Amygdala (tissue), 56 donors: ENCODE data around the gene CDKL1.
"Not testable (repeated sequence)": the region's sequence is repeated elsewhere in the genome, so short reads cannot be mapped to it uniquely, and the experiment has no call there.

Source experiments
- DNase-seq, 56 donors: peaks; one replicate each; lab custom pipeline; 2025; lab: John Stamatoyannopoulos, UW

The CDKL1 gene

GRCh38 chr14:50359631-50360030, 37.0 kb downstream of the CDKL1 start:
- no peak for DNase-seq

- DNase-seq = peak in 6 of 56 donors; percentile 9 to 43 (median 33)
These were observed 38.8 kb downstream of the CDKL1 start for GRCh38 chr14:50357753-50358395.

DNA sequence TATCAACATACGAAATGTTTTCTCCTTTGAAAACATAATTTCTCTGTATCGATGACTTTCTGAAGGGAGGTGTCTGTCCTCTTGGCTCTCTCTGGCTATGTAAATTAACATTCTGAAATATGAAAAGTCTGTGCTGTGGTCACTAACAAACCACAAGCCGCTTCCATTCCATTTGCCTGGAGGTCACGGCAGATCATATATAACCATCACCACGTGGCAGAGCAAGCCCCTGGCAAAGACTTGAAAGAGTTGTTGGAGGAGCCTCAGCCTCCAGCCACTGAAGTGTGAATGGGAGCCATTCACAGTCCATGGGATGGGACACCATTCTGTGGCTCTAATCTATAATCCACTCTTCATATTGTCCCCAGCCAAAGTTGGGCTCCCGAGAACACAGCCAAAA, 39.6 kb downstream of the CDKL1 start:
- DNase-seq = no peak

DNA sequence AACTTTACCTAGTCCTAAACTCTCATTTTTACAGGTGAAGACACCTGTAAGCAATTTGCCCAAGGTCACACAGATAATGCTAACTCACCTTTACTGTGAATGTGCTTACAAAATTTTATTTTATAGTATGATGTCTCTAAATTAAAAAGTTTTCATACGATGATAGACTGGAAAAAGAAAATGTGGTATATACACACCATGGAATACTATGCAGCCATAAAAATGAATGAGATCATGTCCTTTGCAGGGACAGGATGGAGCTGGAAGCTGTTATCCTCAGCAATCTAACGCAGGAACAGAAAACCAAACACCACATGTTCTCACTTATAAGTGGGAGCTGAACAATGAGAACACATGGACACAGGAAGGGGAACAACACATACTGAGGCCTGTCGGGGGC, 40.4 kb downstream of the CDKL1 start:
- not testable (repeated sequence) for DNase-seq

- no peak for DNase-seq
These were observed 41.0 kb downstream of the CDKL1 start for GRCh38 chr14:50355692-50356091.

- no peak for DNase-seq
These were observed 42.2 kb downstream of the CDKL1 start for GRCh38 chr14:50354527-50354926.

DNA sequence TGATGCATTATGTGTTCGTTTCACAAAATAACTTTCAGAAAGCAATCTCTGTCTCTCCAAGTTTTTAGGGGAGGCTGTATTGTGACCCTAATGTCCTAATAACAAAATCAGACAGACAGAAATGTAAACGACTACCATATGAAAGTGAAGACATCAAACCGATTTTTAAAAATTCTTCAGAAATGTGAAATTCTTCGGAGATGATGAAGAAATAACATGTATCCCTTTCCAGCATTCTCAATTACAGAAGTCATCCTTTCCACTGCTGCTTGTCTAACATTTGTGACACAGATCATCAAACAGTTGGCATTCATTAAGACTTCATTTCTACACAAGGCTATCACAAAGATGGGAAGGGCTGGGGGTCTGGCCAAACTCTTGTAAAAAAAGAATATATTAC, 43.6 kb downstream of the CDKL1 start:
- no peak for DNase-seq

- DNase-seq = no peak
These were observed 44.1 kb downstream of the CDKL1 start for GRCh38 chr14:50352584-50352983.

DNA sequence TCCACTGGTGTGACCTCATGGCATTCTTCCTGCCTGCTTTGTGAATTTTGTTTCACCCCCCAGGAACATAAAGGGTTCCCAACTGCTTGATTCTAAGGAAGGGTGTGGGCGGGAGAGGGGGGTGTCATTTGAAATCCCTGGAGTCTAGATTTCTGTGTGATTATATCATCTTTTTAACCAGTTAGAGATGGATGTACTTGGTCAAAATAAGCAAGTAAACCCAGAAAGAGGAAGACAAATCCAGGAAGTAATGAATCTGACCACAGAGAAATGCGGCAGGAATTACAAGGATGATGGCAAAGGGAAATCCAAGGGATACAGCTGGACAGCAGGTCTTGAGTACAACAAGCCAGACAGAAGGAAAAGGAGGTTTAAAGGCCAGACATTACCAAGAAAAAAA, 45.7 kb downstream of the CDKL1 start:
- no peak for DNase-seq

GRCh38 chr14:50348933-50349332, 47.7 kb downstream of the CDKL1 start:
- DNase-seq = no peak

DNA sequence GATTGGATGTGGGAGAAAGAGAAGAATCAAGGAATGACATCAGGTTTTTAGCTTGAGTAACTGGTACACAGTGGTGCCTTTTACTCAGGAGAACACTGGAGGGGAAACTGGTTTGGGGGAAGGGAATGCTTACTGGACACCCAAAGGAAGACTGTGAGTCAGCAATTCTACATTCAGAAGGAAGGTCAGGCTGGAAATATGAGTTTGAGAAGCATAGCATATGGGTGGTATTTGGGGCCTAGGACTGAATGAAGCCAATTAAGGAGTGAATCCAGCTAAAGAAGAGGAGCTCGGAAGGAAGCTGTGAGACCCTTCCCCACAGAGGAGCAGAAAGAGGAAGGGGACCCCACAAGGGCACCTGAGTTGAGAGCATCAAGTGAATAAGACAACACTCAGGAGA, 49.2 kb downstream of the CDKL1 start:
- no peak for DNase-seq

GRCh38 chr14:50345846-50346422, 50.7 kb downstream of the CDKL1 start:
- DNase-seq = no peak

DNA sequence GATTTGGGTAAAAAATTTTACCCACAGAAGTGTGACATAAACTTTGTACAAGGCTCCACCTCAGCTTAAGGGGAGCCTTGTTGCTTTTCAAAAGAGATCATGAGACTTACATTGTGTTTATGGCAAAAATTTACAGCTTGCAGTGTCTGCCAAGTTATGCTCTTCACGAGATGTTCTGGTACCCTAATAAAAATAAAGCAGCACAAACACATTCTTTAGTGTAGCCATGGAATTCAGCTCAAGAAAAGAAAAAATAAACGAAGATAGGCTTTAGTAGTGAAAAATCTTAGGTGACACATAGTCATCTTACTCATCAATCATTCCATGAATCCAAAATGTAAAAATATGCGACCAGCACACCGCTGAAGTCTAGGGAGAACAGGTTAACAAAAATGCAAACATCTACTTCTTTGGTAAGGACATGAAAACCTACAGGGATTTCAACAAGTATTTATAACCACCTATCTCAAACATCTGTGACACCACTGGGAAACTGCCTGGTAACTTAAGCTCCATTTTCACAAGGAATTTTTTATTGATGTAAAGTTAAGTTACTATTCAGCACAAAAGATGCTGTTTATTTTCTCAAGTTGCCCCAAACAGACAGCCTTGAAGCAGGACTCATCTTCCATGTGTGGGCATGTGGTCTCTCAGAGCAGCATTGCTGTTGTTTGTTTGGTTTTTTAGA, 51.7 kb downstream of the CDKL1 start:
- DNase-seq = no peak

DNA sequence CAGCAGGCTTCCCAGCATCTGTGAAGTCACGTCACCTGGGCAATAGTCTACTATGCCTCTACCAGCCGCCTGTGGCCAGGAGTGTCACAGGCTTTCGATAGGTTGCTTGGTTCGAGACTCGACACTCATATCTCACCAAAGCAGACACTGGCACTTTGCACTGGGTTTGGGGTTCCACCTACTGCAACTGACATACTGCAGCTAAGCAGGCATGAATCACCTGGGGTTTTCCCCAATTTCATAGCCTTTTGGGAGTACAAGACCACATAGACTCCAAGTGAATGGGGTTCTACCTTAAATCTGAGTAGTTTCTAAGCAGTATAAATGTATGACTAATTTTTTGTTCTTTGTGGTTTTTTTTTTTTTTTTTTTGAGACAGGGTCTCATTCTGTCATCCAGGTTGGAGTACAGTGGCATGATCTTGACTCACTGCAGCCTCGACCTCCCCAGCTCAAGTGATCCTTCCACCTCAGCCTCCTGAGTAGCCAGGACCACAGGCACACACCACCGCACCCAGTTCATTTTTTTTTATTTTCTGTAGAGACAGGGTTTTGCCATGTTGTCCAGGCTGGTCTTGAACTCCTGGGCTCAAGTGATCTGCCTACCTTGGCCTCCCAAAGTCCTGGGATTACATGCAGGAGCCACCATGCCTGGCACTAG, 52.4 kb downstream of the CDKL1 start:
- no peak for DNase-seq

DNA sequence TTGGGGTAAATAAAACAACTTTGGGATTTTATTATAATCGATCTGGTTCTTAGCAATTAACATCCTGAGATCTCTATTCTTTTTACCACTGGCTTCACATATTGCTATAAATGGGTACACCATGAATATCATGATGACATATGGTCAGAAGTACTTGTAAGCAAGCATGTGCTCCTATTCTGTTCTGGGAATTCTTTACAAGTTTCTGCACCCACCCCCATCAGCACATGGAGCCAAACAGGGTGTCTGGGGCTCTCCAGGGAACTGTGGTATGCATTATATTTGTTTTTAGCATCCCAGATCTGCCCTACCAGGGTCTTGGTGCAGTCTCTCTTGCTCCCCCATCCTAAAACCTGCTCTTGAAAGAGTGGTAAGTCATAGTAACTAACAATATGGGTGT, 53.2 kb downstream of the CDKL1 start:
- peak in 1 of 56 donors; percentile 16 for DNase-seq

DNA sequence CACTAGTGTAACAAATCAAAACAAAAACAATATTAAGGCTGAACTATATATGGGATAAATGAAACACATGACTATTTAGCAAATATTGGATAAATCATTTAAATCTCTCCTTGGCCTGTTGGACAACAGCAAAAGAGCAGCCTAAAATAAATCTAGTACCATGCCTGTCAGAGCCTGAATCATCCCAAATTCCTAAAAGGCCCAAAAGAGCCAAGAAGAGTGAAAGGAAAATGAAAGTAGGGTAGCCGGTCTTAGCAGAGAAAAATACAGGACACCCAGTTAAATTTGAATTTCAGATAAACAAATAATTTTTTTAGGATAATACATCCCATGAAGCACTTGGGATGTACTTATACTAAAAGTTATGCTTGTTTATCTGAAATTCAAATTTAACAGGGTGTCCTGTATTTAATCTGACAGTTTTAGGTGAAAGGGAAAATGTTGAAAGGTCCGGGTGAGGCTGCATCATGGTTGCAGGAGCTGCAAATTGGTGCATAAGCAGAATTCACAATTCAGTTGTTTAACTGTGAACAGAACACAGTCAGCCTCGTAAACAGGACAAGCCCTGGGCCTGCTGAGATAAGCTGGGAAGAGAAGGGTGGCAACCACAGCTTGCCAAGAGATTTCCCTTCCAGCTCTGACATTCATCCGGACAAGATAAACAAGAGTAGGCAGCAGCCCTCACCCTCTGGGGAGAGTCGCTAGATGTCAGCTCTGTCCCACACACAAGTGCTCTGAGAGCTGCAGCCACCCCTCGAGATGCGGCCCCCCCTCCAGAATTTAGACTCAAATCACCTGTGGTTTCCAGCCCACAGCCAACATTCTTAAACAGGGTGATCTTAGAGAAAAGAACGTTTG, 54.2 kb downstream of the CDKL1 start:
- DNase-seq = peak in 53 of 56 donors; percentile 5 to 83 (median 58)

- DNase-seq = no peak
These were observed 55.7 kb downstream of the CDKL1 start for GRCh38 chr14:50340963-50341362.

GRCh38 chr14:50340045-50340444, 56.6 kb downstream of the CDKL1 start:
- DNase-seq = no peak

- DNase-seq = no peak
These were observed 57.4 kb downstream of the CDKL1 start for GRCh38 chr14:50339178-50339804.

GRCh38 chr14:50338587-50338986, 58.1 kb downstream of the CDKL1 start:
- no peak for DNase-seq
